ENCODE data around the gene SBK1. TPM values are rescaled to one million over a fixed set of nuclear protein-coding genes. Genes with fewer than 3 reads are reported as not detected.

Gene SBK1
- total RNA-seq, 2 experiments from 2014 or later: 35.3 to 35.9 TPM

GRCh38 chr16:28289939-28290858 is 2.1 kb upstream of the SBK1 start:
- CTCF ChIA-PET: interaction anchor here (1.5 to 15.9 kb wide), 2 partner anchors 12 to 27 kb away, joined by 5 to 259 read pairs; no protein-coding TSS in a partner anchor
- no peaks in the 10 kb centered on the region for H3K9me3 Mint-ChIP-seq
- H3K27ac Mint-ChIP-seq: no peak overlapping the region
- intact Hi-C loops (cut with micrococcal nuclease): no loop called here
- H3K4me1 Mint-ChIP-seq (ENCODE audit: low read depth): peaks cover 41% of the 10 kb centered on the region
- DNase-seq (no peak), ATAC-seq (no peak)
- H3K4me3 Mint-ChIP-seq: peak overlapping the region; percentile 63
- TF ChIP-seq CTCF (IDR thresholded peaks at IDR 0.05): no peak
- POLR2A ChIA-PET: interaction anchor here (1.5 kb wide), 1 partner anchor 8 kb away, joined by 7 read pairs; no protein-coding TSS in a partner anchor
- no peaks in the 10 kb centered on the region for H3K27me3 Mint-ChIP-seq
- peaks cover 11% of the 10 kb centered on the region for H3K36me3 Mint-ChIP-seq (ENCODE audit: low read depth)

GRCh38 chr16:28290859-28291254 is 1.5 kb upstream of the SBK1 start:
- CTCF ChIA-PET: interaction anchor here (0.9 to 1.5 kb wide), 2 partner anchors 13 to 26 kb away, joined by 3 to 5 read pairs; no protein-coding TSS in a partner anchor
- Mint-ChIP-seq H3K27me3 (no peaks in the 10 kb centered on the region), H3K27ac (no peak overlapping the region), H3K9me3 (no peaks in the 10 kb centered on the region), H3K4me1 (ENCODE audit: low read depth) (peaks cover 46% of the 10 kb centered on the region), H3K4me3 (peak overlapping the region; percentile 63), H3K36me3 (ENCODE audit: low read depth) (peaks cover 15% of the 10 kb centered on the region)
- DNase-seq: no peak
- no peak for ATAC-seq
- TF ChIP-seq CTCF (IDR thresholded peaks at IDR 0.05): no peak
- intact Hi-C loops (cut with micrococcal nuclease): no loop called here
- POLR2A ChIA-PET: interaction anchor here (1.5 to 2.3 kb wide), 3 partner anchors 9 to 76 kb away, joined by 5 to 7 read pairs (median 6); no protein-coding TSS in a partner anchor

- H3K4me1 Mint-ChIP-seq (ENCODE audit: low read depth): peaks cover 58% of the 10 kb centered on the region
- no peaks in the 10 kb centered on the region for H3K27me3 Mint-ChIP-seq
- H3K36me3 Mint-ChIP-seq (ENCODE audit: low read depth): peaks cover 17% of the 10 kb centered on the region
- ChIA-PET POLR2A (interaction anchor here (0.7 to 2.3 kb wide), 8 partner anchors 10 to 200 kb away, joined by 3 to 8 read pairs (median 4); no protein-coding TSS in a partner anchor), CTCF (interaction anchor here (0.9 to 2.7 kb wide), 7 partner anchors 10 to 34 kb away, joined by 3 to 19 read pairs (median 5); no protein-coding TSS in a partner anchor)
- H3K27ac Mint-ChIP-seq: peak overlapping the region; percentile 78
- intact Hi-C loops (cut with micrococcal nuclease): loop anchor here (1.0 kb wide), 1 partner anchor 16 kb away; no protein-coding TSS in a partner anchor
- peak overlapping the region; percentile 87 for H3K4me3 Mint-ChIP-seq
- DNase-seq (peak; percentile 49), ATAC-seq (no peak)
- H3K9me3 Mint-ChIP-seq: no peaks in the 10 kb centered on the region
- TF ChIP-seq CTCF (IDR thresholded peaks at IDR 0.05): no peak
Observed at GRCh38 chr16:28292731-28293600, 641 bp downstream of the SBK1 start.

- CTCF ChIA-PET: interaction anchor here (0.9 to 2.7 kb wide), 5 partner anchors 16 to 33 kb away, joined by 3 to 19 read pairs (median 7); no protein-coding TSS in a partner anchor
Observed at GRCh38 chr16:28293601-28293960, 1.3 kb downstream of the SBK1 start.

More at GRCh38 chr16:28293601-28293960, 1.3 kb downstream of the SBK1 start:
- Mint-ChIP-seq H3K9me3 (no peaks in the 10 kb centered on the region), H3K36me3 (ENCODE audit: low read depth) (peaks cover 20% of the 10 kb centered on the region), H3K27ac (peak overlapping the region; percentile 49), H3K4me3 (peak overlapping the region; percentile 87), H3K4me1 (ENCODE audit: low read depth) (peaks cover 58% of the 10 kb centered on the region), H3K27me3 (no peaks in the 10 kb centered on the region)
- no peak for ATAC-seq
- POLR2A ChIA-PET: interaction anchor here (0.7 to 1.7 kb wide), 7 partner anchors 9 to 101 kb away, joined by 3 to 8 read pairs (median 4); no protein-coding TSS in a partner anchor
- DNase-seq: no peak
- TF ChIP-seq CTCF (IDR thresholded peaks at IDR 0.05): no peak
- intact Hi-C loops (cut with micrococcal nuclease): loop anchor here (1.0 kb wide), 1 partner anchor 16 kb away; no protein-coding TSS in a partner anchor

Measured in activated CD8-positive, alpha-beta T cell treated with anti-CD3 and anti-CD28 coated beads for 36 hours (primary cell).